GM12878 (cell line): ENCODE data around the gene TLR10. TPM values are rescaled to one million over a fixed set of nuclear protein-coding genes. Genes with fewer than 3 reads are reported as not detected.

ENCODE experiments used
- BCL11A ChIP-seq: IDR thresholded peaks from 2 replicates; pipeline ENCODE4 v1.6.1; 2011; ENCODE audit warnings: low read depth, low read length
- FOXK2 ChIP-seq: fragments of 450-650 bp; IDR thresholded peaks from 2 replicates; pipeline ENCODE4 v1.6.1; 2017; ENCODE audit warnings: mild to moderate bottlenecking, moderate library complexity
- MTA3 ChIP-seq: IDR thresholded peaks from 2 replicates; pipeline ENCODE4 v1.6.1; 2012; ENCODE audit warnings: low read length, inconsistent platforms, borderline replicate concordance
- MYB ChIP-seq: fragments of 150-350 bp; IDR thresholded peaks from 2 replicates; pipeline ENCODE4 v1.6.1; 2014; ENCODE audit warnings: mild to moderate bottlenecking, low read depth, low read length, borderline replicate concordance
- PAX8 ChIP-seq: fragments of 450-650 bp; IDR thresholded peaks from 2 replicates; pipeline ENCODE4 v1.6.1; 2017; ENCODE audit warnings: mild to moderate bottlenecking, moderate library complexity
- RB1 ChIP-seq: fragments of 450-650 bp; formaldehyde crosslinking; IDR thresholded peaks from 2 replicates; pipeline ENCODE4 v1.6.1; 2017; ENCODE audit warnings: mild to moderate bottlenecking, borderline replicate concordance
- RCOR1 ChIP-seq: conservative IDR thresholded peaks from 2 replicates; pipeline ENCODE4 v1.6.1; 2012; ENCODE audit warnings: low read depth, low read length, improper control_type of control experiment
- SMAD1 ChIP-seq: fragments of 450-650 bp; IDR thresholded peaks from 2 replicates; pipeline ENCODE4 v1.6.1; 2018; ENCODE audit warnings: mild to moderate bottlenecking, low read depth; ENCODE audit not compliant: partially characterized antibody
- TARDBP ChIP-seq: IDR thresholded peaks from 2 replicates; pipeline ENCODE4 v1.6.1; 2016; ENCODE audit warnings: borderline replicate concordance
- ZBTB11 ChIP-seq: fragments of 450-650 bp; formaldehyde crosslinking; IDR thresholded peaks from 2 replicates; pipeline ENCODE4 v1.5.0; 2022; ENCODE audit warnings: mild to moderate bottlenecking, missing genetic modification characterization
- ZNF274 ChIP-seq: IDR thresholded peaks from one replicate; pipeline ENCODE4 v1.8.0; 2011; ENCODE audit not compliant: insufficient read length, insufficient read depth
- ZNF592 ChIP-seq: fragments of 450-650 bp; IDR thresholded peaks from 2 replicates; pipeline ENCODE4 v1.6.1; 2017; ENCODE audit warnings: mild to moderate bottlenecking, moderate library complexity
- polyA plus RNA-seq, 11 experiments: library from polyadenylated mRNA; depleted of rRNA in 4 of 11; unstranded in 6 of 11; stranded (reverse) in 5 of 11; fragments of >200 nt; fragmentation: Nextera tagmentation in 4 of 11; fragmentation: Illumina TruSeq in 1 of 11; extraction: Ambion mirVana in 4 of 11; extraction: Trizol in 1 of 11; gene quantifications; 1 replicate in 1 of 11; 2 replicates in 10 of 11; pipeline versions ENCODE4 v1.2.1 to v1.2.3, GENCODE V29; 2011 to 2016; ENCODE audit warnings: inconsistent platforms in 2 of 11, missing spikeins in 2 of 11, low read depth in 1 of 11
- total RNA-seq, 4 experiments: library from RNA; depleted of rRNA in 3 of 4; stranded (reverse); fragments of >200 nt in 3 of 4; fragmentation: Illumina TruSeq in 1 of 4; extraction: Trizol in 1 of 4; gene quantifications; 2 replicates each; pipeline versions ENCODE4 v1.2.1 to v1.2.3, GENCODE V29; 2013 to 2021

Gene TLR10
- total and polyA plus RNA-seq, 10 of the 15 experiments (the other 5 are each of a cell fraction or from before 2014, with no cell fraction given), result 31.5 to 149 (median 64.9) TPM

- TF ChIP-seq ZNF592 (no peak), FOXK2 (no peak), ZBTB11 (CRISPR knock-in tag) (no peak), MTA3 (no peak), RB1 (no peak), SMAD1 (no peak), TARDBP (no peak), PAX8 (no peak), ZNF274 (no peak), RCOR1 (no peak), MYB (no peak), BCL11A (no peak)
These were observed 2.4 kb upstream of the TLR10 start (continued) for GRCh38 chr4:38785041-38785790.
